ENCODE measurements around the gene ETV3. TPM values are rescaled to one million over a fixed set of nuclear protein-coding genes. Genes with fewer than 3 reads are reported as not detected.
"Not testable (repeated sequence)": the region's sequence is repeated elsewhere in the genome, so short reads cannot be mapped to it uniquely, and the experiment has no call there.

The ETV3 gene
- total RNA-seq, 2 experiments from 2014 or later: 47.7 to 47.9 TPM

GRCh38 chr1:157099633-157100009 lies 38.6 kb downstream of the ETV3 start, which contains the start of gene ETV3L:
Gene ETV3L (minus strand): TSS chr1:157099808. CDS start chr1:157099523, 285 bp downstream.
- ChIA-PET CTCF (interaction anchor here (1.1 to 2.0 kb wide), 3 partner anchors 10 to 57 kb away, joined by 3 to 15 read pairs (median 7); no protein-coding TSS in a partner anchor), POLR2A (no interaction called here)
- intact Hi-C loops (cut with micrococcal nuclease): no loop called here
- TF ChIP-seq CTCF (IDR thresholded peaks at IDR 0.05): no peak
- DNase-seq: no peak
- no peak for ATAC-seq
- no peaks in the 10 kb centered on the region for H3K27me3 Mint-ChIP-seq
- H3K4me1 Mint-ChIP-seq (ENCODE audit: low read depth): peaks cover 8% of the 10 kb centered on the region
- H3K36me3 Mint-ChIP-seq (ENCODE audit: low read depth): no peaks in the 10 kb centered on the region
- H3K4me3 Mint-ChIP-seq: no peak within 1 kb of the TSS
- no peaks in the 10 kb centered on the region for H3K9me3 Mint-ChIP-seq
- peak within 1 kb of the TSS; percentile 8 for H3K27ac Mint-ChIP-seq

GRCh38 chr1:157098987-157099632 lies 39.1 kb downstream of the ETV3 start:
- H3K9me3 Mint-ChIP-seq; H3K36me3 Mint-ChIP-seq (ENCODE audit: low read depth); intact Hi-C loops (cut with micrococcal nuclease); H3K27me3 Mint-ChIP-seq; H3K4me1 Mint-ChIP-seq (ENCODE audit: low read depth); POLR2A ChIA-PET; H3K4me3 Mint-ChIP-seq: not testable (repeated sequence)
- DNase-seq: peak; percentile 13
- H3K27ac Mint-ChIP-seq: peak overlapping the region; percentile 8
- CTCF ChIA-PET: interaction anchor here (1.1 to 2.0 kb wide), 3 partner anchors 9 to 57 kb away, joined by 3 to 15 read pairs (median 7); no protein-coding TSS in a partner anchor
- peak; percentile 42 for ATAC-seq

- H3K27ac Mint-ChIP-seq: no peak overlapping the region
- no peak for TF ChIP-seq CTCF (IDR thresholded peaks at IDR 0.05)
- H3K36me3 Mint-ChIP-seq (ENCODE audit: low read depth): no peaks in the 10 kb centered on the region
- ATAC-seq (no peak), DNase-seq (no peak)
- no peaks in the 10 kb centered on the region for H3K27me3 Mint-ChIP-seq
- ChIA-PET CTCF (interaction anchor here (1.7 to 2.0 kb wide), 2 partner anchors 9 to 58 kb away, joined by 7 to 15 read pairs; no protein-coding TSS in a partner anchor), POLR2A (no interaction called here)
- intact Hi-C loops (cut with micrococcal nuclease): no loop called here
- no peak overlapping the region for H3K4me3 Mint-ChIP-seq
- peaks cover 8% of the 10 kb centered on the region for H3K4me1 Mint-ChIP-seq (ENCODE audit: low read depth)
- no peaks in the 10 kb centered on the region for H3K9me3 Mint-ChIP-seq
These were observed 39.7 kb downstream of the ETV3 start for GRCh38 chr1:157098519-157098918.

GRCh38 chr1:157097692-157098091 lies 40.5 kb downstream of the ETV3 start:
- TF ChIP-seq CTCF (IDR thresholded peaks at IDR 0.05): no peak
- Mint-ChIP-seq H3K9me3 (no peaks in the 10 kb centered on the region), H3K36me3 (ENCODE audit: low read depth) (no peaks in the 10 kb centered on the region), H3K4me3 (no peak overlapping the region), H3K4me1 (ENCODE audit: low read depth) (peaks cover 8% of the 10 kb centered on the region), H3K27me3 (no peaks in the 10 kb centered on the region), H3K27ac (no peak overlapping the region)
- ChIA-PET CTCF (interaction anchor here (5.4 kb wide), 1 partner anchor 59 kb away, joined by 27 read pairs; no protein-coding TSS in a partner anchor), POLR2A (no interaction called here)
- intact Hi-C loops (cut with micrococcal nuclease): no loop called here
- DNase-seq (no peak), ATAC-seq (no peak)

- H3K27me3 Mint-ChIP-seq: no peaks in the 10 kb centered on the region
- DNase-seq (no peak), ATAC-seq (no peak)
- no peaks in the 10 kb centered on the region for H3K36me3 Mint-ChIP-seq (ENCODE audit: low read depth)
- H3K4me3 Mint-ChIP-seq: no peak overlapping the region
- TF ChIP-seq CTCF (IDR thresholded peaks at IDR 0.05): no peak
- CTCF ChIA-PET: interaction anchor here (5.4 kb wide), 1 partner anchor 60 kb away, joined by 27 read pairs; no protein-coding TSS in a partner anchor
- H3K27ac Mint-ChIP-seq: no peak overlapping the region
- POLR2A ChIA-PET: no interaction called here
- no peaks in the 10 kb centered on the region for H3K9me3 Mint-ChIP-seq
- intact Hi-C loops (cut with micrococcal nuclease): no loop called here
- peaks cover 8% of the 10 kb centered on the region for H3K4me1 Mint-ChIP-seq (ENCODE audit: low read depth)
These were observed 41.3 kb downstream of the ETV3 start for GRCh38 chr1:157096881-157097280.
